Endothelial cell of umbilical vein (primary cell): ENCODE data around the gene SEC22A. TPM values are rescaled to one million over a fixed set of nuclear protein-coding genes. Genes with fewer than 3 reads are reported as not detected.

Experiments used
- BruUV-seq: library from RNA; stranded (reverse); fragments of 400-500 nt; replicated peaks from 2 replicates; lab custom pipeline; 2021; lab: Mats Ljungman, UMichigan
- CTCF ChIA-PET: fragments of 300-600, 350-600 bp; sonication (Branson Sonifier 250); formaldehyde crosslinking; loops from one replicate; lab custom pipeline; 2021; ENCODE audit warnings: antibody characterized with exemption, inconsistent platforms; lab: Charles Lee
- POLR2A ChIA-PET: fragments of 300-600, 350-600 bp; sonication (Branson Sonifier 250); formaldehyde crosslinking; loops from one replicate; lab custom pipeline; 2021; ENCODE audit warnings: antibody characterized with exemption, inconsistent platforms; lab: Charles Lee
- DNase-seq: peaks from one replicate; pipeline ENCODE4 v3.0.0-alpha.2; 2011; ENCODE audit warnings: low read depth, low spot score
- FAIRE-seq: peaks from 2 replicates; lab custom pipeline; 2011; peaks lifted over from hg19 to GRCh38; lab: Jason Lieb, UNC
- H2AFZ ChIP-seq: 2 replicates; pipeline ENCODE4 v1.6.0; 2012; ENCODE audit warnings: low read depth, low read length, control low read depth, inconsistent platforms
- H3K27ac ChIP-seq: 2 replicates; pipeline ENCODE4 v1.5.1; 2011; ENCODE audit warnings: low read depth, mild to moderate bottlenecking, control low read depth, low read length, moderate library complexity; ENCODE audit not compliant: insufficient read depth
- H3K27me3 ChIP-seq, 2 experiments: 2 replicates each; pipeline versions ENCODE4 v1.6.0 to v1.6.1; 2011; ENCODE audit warnings: low read length in 2 of 2, mixed read lengths in 1 of 2; ENCODE audit not compliant: control insufficient read depth in 2 of 2, insufficient read depth in 2 of 2
- H3K36me3 ChIP-seq, 2 experiments: 2 replicates in 1 of 2; 3 replicates in 1 of 2; pipeline ENCODE4 v1.5.1; 2011; ENCODE audit warnings: low read length in 2 of 2, mild to moderate bottlenecking in 1 of 2, moderate library complexity in 1 of 2; ENCODE audit not compliant: control insufficient read depth in 2 of 2, insufficient read depth in 2 of 2; ENCODE audit errors: extremely low read depth in 1 of 2
- H3K4me1 ChIP-seq: 3 replicates; pipeline ENCODE4 v1.5.1; 2011; ENCODE audit warnings: mild to moderate bottlenecking, low read length; ENCODE audit not compliant: control insufficient read depth, insufficient read depth; ENCODE audit errors: extremely low read depth
- H3K4me2 ChIP-seq: 2 replicates; pipeline ENCODE4 v1.6.1; 2011; ENCODE audit warnings: low read length, control low read depth, mixed read lengths; ENCODE audit not compliant: insufficient read depth
- H3K4me3 ChIP-seq, 3 experiments: fragments of 200-600 bp in 1 of 3; sonication (generic), shearing (Covaris generic) in 1 of 3; replicated peaks in 1 of 3; 2 replicates each; pipeline ENCODE4 v1.5.1; 2011 to 2016; ENCODE audit warnings: control low read depth in 3 of 3, low read length in 3 of 3, mild to moderate bottlenecking in 2 of 3, inconsistent platforms in 1 of 3, low read depth in 1 of 3, moderate library complexity in 1 of 3; ENCODE audit not compliant: insufficient read depth in 1 of 3
- H3K79me2 ChIP-seq: 2 replicates; pipeline ENCODE4 v1.6.0; 2012; ENCODE audit warnings: low read length, inconsistent platforms; ENCODE audit not compliant: control insufficient read depth, insufficient read depth
- H3K9ac ChIP-seq: replicated peaks from 2 replicates; pipeline ENCODE3; 2011; ENCODE audit warnings: low read length, control low read depth; ENCODE audit not compliant: insufficient read depth; ENCODE audit errors: extremely low read depth
- H3K9me1 ChIP-seq: replicated peaks from 3 replicates; pipeline ENCODE4 v1.6.0; 2011; ENCODE audit warnings: mild to moderate bottlenecking, low read length; ENCODE audit not compliant: control insufficient read depth, insufficient read depth; ENCODE audit errors: extremely low read depth
- H3K9me3 ChIP-seq: replicated peaks from 2 replicates; pipeline ENCODE4 v1.5.1; 2012; ENCODE audit warnings: low read length, inconsistent platforms; ENCODE audit not compliant: control insufficient read depth, insufficient read depth
- H4K20me1 ChIP-seq: replicated peaks from 2 replicates; pipeline ENCODE3; 2011; ENCODE audit warnings: mild to moderate bottlenecking, low read length; ENCODE audit not compliant: control insufficient read depth, insufficient read depth; ENCODE audit errors: extremely low read depth
- EZH2 ChIP-seq: IDR thresholded peaks from 2 replicates; pipeline ENCODE4 v1.6.1; 2012; ENCODE audit warnings: borderline replicate concordance, low read depth, mild to moderate bottlenecking, moderate library complexity, low read length, inconsistent platforms; ENCODE audit not compliant: severe bottlenecking
- FOS ChIP-seq: IDR thresholded peaks from 2 replicates; pipeline ENCODE4 v1.6.1; 2011; ENCODE audit warnings: mild to moderate bottlenecking, low read length, moderate library complexity, borderline replicate concordance; ENCODE audit not compliant: insufficient read depth
- GATA2 ChIP-seq: IDR thresholded peaks from 2 replicates; pipeline ENCODE4 v1.7.0; 2011; ENCODE audit warnings: low read depth, mild to moderate bottlenecking, moderate library complexity, mixed read lengths, low read length; ENCODE audit not compliant: insufficient read length, insufficient read depth
- JUN ChIP-seq: IDR thresholded peaks from 2 replicates; pipeline ENCODE4 v1.6.1; 2011; ENCODE audit warnings: borderline replicate concordance, low read depth; ENCODE audit not compliant: insufficient read length, insufficient read depth
- MAX ChIP-seq: IDR thresholded peaks from 2 replicates; pipeline ENCODE4 v1.6.1; 2011; ENCODE audit not compliant: insufficient read depth, insufficient read length
- MYC ChIP-seq: IDR thresholded peaks from one replicate; pipeline ENCODE4 v1.6.1; 2011; ENCODE audit warnings: mild to moderate bottlenecking, low read depth, low read length
- POLR2A ChIP-seq: IDR thresholded peaks from 2 replicates; pipeline ENCODE4 v1.6.1; 2012; ENCODE audit warnings: low read depth, mild to moderate bottlenecking, control low read depth, low read length
- POLR2AphosphoS5 ChIP-seq: IDR thresholded peaks from 2 replicates; pipeline ENCODE4 v1.6.1; 2012; ENCODE audit warnings: low read depth, mild to moderate bottlenecking, control low read depth, low read length, moderate library complexity; ENCODE audit not compliant: insufficient read depth
- dilution Hi-C: fragments of 300-500 bp; cut with MboI; formaldehyde crosslinking; loops from one replicate; pipeline ENCODE4 v1.15.0; 2019; ENCODE audit warnings: low sequenced_read_pairs; ENCODE audit not compliant: extremely low pct_ligation_motif_present
- intact Hi-C: fragments of 100-400 bp; cut with micrococcal nuclease; formaldehyde crosslinking; loops from one replicate; pipeline ENCODE4 v1.10.0; 2022
- polyA plus RNA-seq, 4 experiments: library from polyadenylated mRNA; depleted of rRNA in 3 of 4; stranded (reverse) in 3 of 4; unstranded in 1 of 4; fragments of >200 nt; gene quantifications; 2 replicates each; pipeline versions ENCODE4 v1.2.1 to v1.2.3, GENCODE V29; 2011 to 2012; ENCODE audit warnings: missing spikeins in 1 of 4
- total RNA-seq: library from RNA; stranded (reverse); gene quantifications from 2 replicates; pipeline ENCODE4 v1.2.3, GENCODE V29; 2021
- TF ChIP-seq, protein P1 (sequence below), 2 donors: IDR thresholded peaks; 1 replicate in 1 of 2; 2 replicates in 1 of 2; pipeline ENCODE4 v1.5.1; 2011; ENCODE audit warnings: low read length in 2 of 2, mild to moderate bottlenecking in 2 of 2, moderate library complexity in 2 of 2, control low read depth in 1 of 2, inconsistent platforms in 1 of 2, low read depth in 1 of 2; ENCODE audit not compliant: insufficient read depth in 1 of 2; ENCODE audit errors: extremely low read depth in 1 of 2

Gene SEC22A
- total and polyA plus RNA-seq, 2 donors (not counting 3 experiments of a cell fraction or from before 2014, with no cell fraction given) = 20.1 to 26.8 TPM

- Histone ChIP-seq H3K9ac (no peak overlapping the region), H3K9me1 (no peaks in the 10 kb centered on the region), H3K36me3 (peaks cover 18 to 41% of the 10 kb centered on the region in 2 experiments), H3K27ac (no peak overlapping the region), H3K79me2 (no peaks in the 10 kb centered on the region), H3K4me1 (peaks cover 10% of the 10 kb centered on the region), H3K4me3 (no peak overlapping the region), H4K20me1 (no peaks in the 10 kb centered on the region), H3K4me2 (no peak overlapping the region), H2AFZ (no peak overlapping the region), H3K27me3 (no peaks in the 10 kb centered on the region), H3K9me3 (no peaks in the 10 kb centered on the region)
- BruUV-seq = no TSS peak
- FAIRE-seq = no peak
- dilution Hi-C loops = no loop called here
- ChIA-PET POLR2A (no interaction called here), CTCF (interaction anchor here (1.1 kb wide), 1 partner anchor 105 kb away, joined by 4 read pairs; no protein-coding TSS in a partner anchor)
- DNase-seq = no peak
- intact Hi-C loops = no loop called here
- TF ChIP-seq FOS (no peak), GATA2 (no peak), JUN (no peak), EZH2 (no peak), MAX (no peak), POLR2A (no peak), MYC (no peak), POLR2AphosphoS5 (no peak)
- TF ChIP-seq, protein P1, sequence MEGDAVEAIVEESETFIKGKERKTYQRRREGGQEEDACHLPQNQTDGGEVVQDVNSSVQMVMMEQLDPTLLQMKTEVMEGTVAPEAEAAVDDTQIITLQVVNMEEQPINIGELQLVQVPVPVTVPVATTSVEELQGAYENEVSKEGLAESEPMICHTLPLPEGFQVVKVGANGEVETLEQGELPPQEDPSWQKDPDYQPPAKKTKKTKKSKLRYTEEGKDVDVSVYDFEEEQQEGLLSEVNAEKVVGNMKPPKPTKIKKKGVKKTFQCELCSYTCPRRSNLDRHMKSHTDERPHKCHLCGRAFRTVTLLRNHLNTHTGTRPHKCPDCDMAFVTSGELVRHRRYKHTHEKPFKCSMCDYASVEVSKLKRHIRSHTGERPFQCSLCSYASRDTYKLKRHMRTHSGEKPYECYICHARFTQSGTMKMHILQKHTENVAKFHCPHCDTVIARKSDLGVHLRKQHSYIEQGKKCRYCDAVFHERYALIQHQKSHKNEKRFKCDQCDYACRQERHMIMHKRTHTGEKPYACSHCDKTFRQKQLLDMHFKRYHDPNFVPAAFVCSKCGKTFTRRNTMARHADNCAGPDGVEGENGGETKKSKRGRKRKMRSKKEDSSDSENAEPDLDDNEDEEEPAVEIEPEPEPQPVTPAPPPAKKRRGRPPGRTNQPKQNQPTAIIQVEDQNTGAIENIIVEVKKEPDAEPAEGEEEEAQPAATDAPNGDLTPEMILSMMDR (IDR thresholded peaks at IDR 0.05; ENCODE audit: extremely low read depth in 1 of 2, insufficient read depth in 1 of 2, low read depth in 1 of 2, low read length in 2 of 2) = no peak
These were observed 48.4 kb upstream of the SEC22A start for GRCh38 chr3:123153125-123154019.
